ENCODE results near the gene GINS2. TPM values are rescaled to one million over a fixed set of nuclear protein-coding genes. Genes with fewer than 3 reads are reported as not detected.

GINS2 gene
- total and polyA plus RNA-seq, 2 experiments from 2014 or later, result 40.5 to 44.4 TPM

GRCh38 chr16:85695196-85696128 lies 6.7 kb upstream of the GINS2 start:
- Histone ChIP-seq H3K27ac (ENCODE audit: low read depth) (no peak overlapping the region), H3K4me3 (no peak overlapping the region), H3K79me2 (replicated peaks; ENCODE audit: insufficient read depth) (no peaks in the 10 kb centered on the region), H3K9me2 (ENCODE audit: insufficient read depth) (no peaks in the 10 kb centered on the region), H2AFZ (no peak overlapping the region), H3K4me2 (no peak overlapping the region), H3K36me3 (ENCODE audit: insufficient read depth) (no peaks in the 10 kb centered on the region), H3K27me3 (ENCODE audit: insufficient read depth) (no peaks in the 10 kb centered on the region), H3F3A (replicated peaks; ENCODE audit: low read depth) (peaks cover 8% of the 10 kb centered on the region; the same call in 1 of the 2 replicates), H3K4me1 (ENCODE audit: insufficient read depth) (peaks cover under 1% of the 10 kb centered on the region; the same call in 1 of the 2 replicates), H4K20me1 (replicated peaks; ENCODE audit: insufficient read depth) (no peaks in the 10 kb centered on the region)
- Mint-ChIP-seq H3K27ac (no peak overlapping the region), H3K4me1 (peaks cover 6% of the 10 kb centered on the region), H3K27me3 (ENCODE audit: insufficient read depth, low read depth, poor library complexity) (peaks cover 13% of the 10 kb centered on the region), H3K9me3 (no peaks in the 10 kb centered on the region), H3K4me3 (no peak overlapping the region), H3K36me3 (ENCODE audit: low read depth) (no peaks in the 10 kb centered on the region)
- TF ChIP-seq STAT1 (IDR thresholded peaks at IDR 0.05; ENCODE audit: unreplicated experiment), result no peak
- no peak for TF ChIP-seq EZH2 (IDR thresholded peaks at IDR 0.05; ENCODE audit: low read depth, unreplicated experiment)
- no peak for TF ChIP-seq REST (IDR thresholded peaks at IDR 0.05; ENCODE audit: unreplicated experiment)
- no peak for TF ChIP-seq POLR2AphosphoS5 (IDR thresholded peaks at IDR 0.05; ENCODE audit: low read depth)
- no peak for TF ChIP-seq NANOG (IDR thresholded peaks at IDR 0.05; ENCODE audit: borderline replicate concordance)
- no peak for TF ChIP-seq CREB1 (CRISPR knock-in tag; IDR thresholded peaks at IDR 0.05; ENCODE audit: low read depth)
- TF ChIP-seq ZNF331 (CRISPR knock-in tag; IDR thresholded peaks at IDR 0.05; ENCODE audit: low read depth), result no peak
- no peak for TF ChIP-seq CTCF (conservative IDR thresholded peaks at IDR 0.05; ENCODE audit: low read depth in 2 of 2)
- no peak for TF ChIP-seq ZNF462 (CRISPR knock-in tag; IDR thresholded peaks at IDR 0.05)
- DNase-seq (ENCODE audit: low spot score), result no peak
- no peak for ATAC-seq
